Measurements from ENCODE around the gene SLC25A13.
A peak's percentile ranks its signal among the peaks of the same experiment; 100 is the strongest.

Gene SLC25A13

GRCh38 chr7:96217147-96217546 is 104.8 kb downstream of the SLC25A13 start:
- Histone ChIP-seq H3K4me3 (replicated peaks; ENCODE audit: insufficient read depth, low read length) (no peak overlapping the region), H3K27me3 (ENCODE audit: insufficient read depth, poor library complexity, severe bottlenecking) (no peaks in the 10 kb centered on the region), H3K27ac (replicated peaks) (no peak overlapping the region)
- no peak for DNase-seq (ENCODE audit: low read depth in 1 of 2, low spot score in 1 of 2)
- TF ChIP-seq REST (IDR thresholded peaks at IDR 0.05; ENCODE audit: insufficient replicate concordance, low read depth) (no peak), CTCF (IDR thresholded peaks at IDR 0.05; ENCODE audit: insufficient read depth, low read length) (no peak), GABPA (IDR thresholded peaks at IDR 0.05; ENCODE audit: low read depth) (no peak), SPI1 (IDR thresholded peaks at IDR 0.05; ENCODE audit: borderline replicate concordance, low read depth) (0 out of 2 replicates have a peak, but pooled peaks have one; percentile 8), POLR2AphosphoS5 (IDR thresholded peaks at IDR 0.05; ENCODE audit: low read depth) (no peak)

- Histone ChIP-seq H3K4me3 (replicated peaks; ENCODE audit: insufficient read depth, low read length) (no peak overlapping the region), H3K27ac (replicated peaks) (no peak overlapping the region), H3K27me3 (ENCODE audit: insufficient read depth, poor library complexity, severe bottlenecking) (no peaks in the 10 kb centered on the region)
- DNase-seq (ENCODE audit: low read depth in 1 of 2, low spot score in 1 of 2), result no peak
- TF ChIP-seq CTCF (IDR thresholded peaks at IDR 0.05; ENCODE audit: insufficient read depth, low read length) (no peak), SPI1 (IDR thresholded peaks at IDR 0.05; ENCODE audit: borderline replicate concordance, low read depth) (no peak), POLR2AphosphoS5 (IDR thresholded peaks at IDR 0.05; ENCODE audit: low read depth) (no peak), REST (IDR thresholded peaks at IDR 0.05; ENCODE audit: insufficient replicate concordance, low read depth) (no peak), GABPA (IDR thresholded peaks at IDR 0.05; ENCODE audit: low read depth) (no peak)
Observed at GRCh38 chr7:96216373-96216772, 105.5 kb downstream of the SLC25A13 start.

- Histone ChIP-seq H3K4me3 (replicated peaks; ENCODE audit: insufficient read depth, low read length) (no peak overlapping the region), H3K27me3 (ENCODE audit: insufficient read depth, poor library complexity, severe bottlenecking) (no peaks in the 10 kb centered on the region), H3K27ac (replicated peaks) (no peak overlapping the region)
- TF ChIP-seq REST (IDR thresholded peaks at IDR 0.05; ENCODE audit: insufficient replicate concordance, low read depth), result no peak
- no peak for TF ChIP-seq POLR2AphosphoS5 (IDR thresholded peaks at IDR 0.05; ENCODE audit: low read depth)
- TF ChIP-seq CTCF (IDR thresholded peaks at IDR 0.05; ENCODE audit: insufficient read depth, low read length), result no peak
- DNase-seq (ENCODE audit: low read depth in 1 of 2, low spot score in 1 of 2), result no peak
Observed at GRCh38 chr7:96212474-96212873, 109.4 kb downstream of the SLC25A13 start.

Measured in HL-60 (cell line).